ENCODE results near the gene PALLD. TPM values are rescaled to one million over a fixed set of nuclear protein-coding genes. Genes with fewer than 3 reads are reported as not detected.

The PALLD gene
- total RNA-seq, 1 donor from 2014 or later = 45.6 TPM

DNA sequence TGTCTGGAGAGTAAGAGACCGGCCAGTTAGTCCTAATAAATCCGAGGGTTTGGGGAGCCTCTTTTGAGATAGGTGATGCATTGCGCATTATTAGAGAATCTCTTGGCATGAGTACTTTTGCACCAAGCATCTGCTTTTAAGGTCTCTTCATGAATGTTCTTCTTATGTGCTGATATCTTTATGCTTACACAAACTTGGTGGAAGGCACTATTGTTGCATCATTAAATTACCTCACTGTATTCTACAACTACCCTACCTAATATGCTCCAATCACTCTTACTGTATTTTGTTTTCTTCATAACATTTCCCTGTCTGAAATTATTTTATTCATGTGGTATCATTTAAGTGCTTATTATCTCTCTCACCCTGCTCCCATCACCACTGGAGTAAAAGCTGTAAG, 151.6 kb downstream of the PALLD start:
- no peak for DNase-seq (ENCODE audit: low read depth)
- TF ChIP-seq CTCF (conservative IDR thresholded peaks at IDR 0.05; ENCODE audit: low read depth, low read length) = no peak
- H3K4me3 ChIP-seq (ENCODE audit: low read depth, low read length) = no peak overlapping the region

- no peak overlapping the region for H3K4me3 ChIP-seq (ENCODE audit: low read depth, low read length)
- TF ChIP-seq CTCF (conservative IDR thresholded peaks at IDR 0.05; ENCODE audit: low read depth, low read length) = no peak
- no peak for DNase-seq (ENCODE audit: low read depth)
Measured at GRCh38 chr4:168648929-168649328, 152.1 kb downstream of the PALLD start.

GRCh38 chr4:168651374-168651773, 154.5 kb downstream of the PALLD start:
- no peak for TF ChIP-seq CTCF (conservative IDR thresholded peaks at IDR 0.05; ENCODE audit: low read depth, low read length)
- no peak overlapping the region for H3K4me3 ChIP-seq (ENCODE audit: low read depth, low read length)
- no peak for DNase-seq (ENCODE audit: low read depth)

GRCh38 chr4:168651864-168652263, 155.0 kb downstream of the PALLD start:
- DNase-seq (ENCODE audit: low read depth) = no peak
- H3K4me3 ChIP-seq (ENCODE audit: low read depth, low read length) = no peak overlapping the region
- no peak for TF ChIP-seq CTCF (conservative IDR thresholded peaks at IDR 0.05; ENCODE audit: low read depth, low read length)

GRCh38 chr4:168652755-168653154, 155.9 kb downstream of the PALLD start:
- no peak for TF ChIP-seq CTCF (conservative IDR thresholded peaks at IDR 0.05; ENCODE audit: low read depth, low read length)
- no peak for DNase-seq (ENCODE audit: low read depth)

GRCh38 chr4:168654104-168654847, 157.4 kb downstream of the PALLD start:
- no peak overlapping the region for H3K4me3 ChIP-seq (ENCODE audit: low read depth, low read length)

More at GRCh38 chr4:168652755-168653154, 155.9 kb downstream of the PALLD start:
- H3K4me3 ChIP-seq (ENCODE audit: low read depth, low read length) = no peak overlapping the region

More at GRCh38 chr4:168654104-168654847, 157.4 kb downstream of the PALLD start:
- no peak for DNase-seq (ENCODE audit: low read depth)
- TF ChIP-seq CTCF (conservative IDR thresholded peaks at IDR 0.05; ENCODE audit: low read depth, low read length) = no peak

All from epithelial cell of proximal tubule (primary cell).